GM21423 (cell line): ENCODE results near the gene ZBTB20.
A peak's percentile ranks its signal among the peaks of the same experiment; 100 is the strongest.

Experiments used
- ATAC-seq: cut with Tn5 transposase; IDR thresholded peaks from one replicate; pipeline ENCODE4 v1.9.1; 2021; ENCODE audit warnings: mild to moderate bottlenecking, moderate library complexity; ENCODE audit not compliant: unreplicated experiment

ZBTB20 gene

DNA sequence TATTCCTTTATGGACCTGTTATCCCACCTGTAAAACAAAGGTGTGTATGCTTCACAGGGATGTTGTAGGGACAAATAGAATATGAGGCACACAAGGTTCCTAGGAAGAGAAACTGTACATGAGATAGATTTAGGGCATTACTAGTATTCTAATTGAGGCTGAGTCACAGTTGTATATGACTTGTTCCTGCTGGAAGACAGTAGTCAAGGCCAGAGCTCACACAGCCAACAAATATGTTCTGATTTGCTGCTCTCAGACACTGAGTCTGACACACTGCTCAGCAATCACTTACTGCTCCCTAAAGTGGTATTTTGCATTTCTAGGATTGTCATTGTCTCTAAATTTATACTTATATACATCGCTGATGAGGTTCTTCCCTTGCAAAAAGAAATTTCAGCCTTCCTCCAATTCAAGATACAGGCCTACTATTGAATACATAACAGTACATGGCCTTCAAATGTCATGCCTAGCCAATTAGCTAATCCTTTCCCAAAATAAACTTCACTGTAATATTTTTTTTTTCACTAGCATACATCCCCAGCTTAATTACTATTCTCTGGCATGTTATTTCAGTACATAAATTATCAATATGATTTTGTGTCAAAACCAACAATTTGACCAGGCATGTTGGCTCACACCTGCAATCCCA, 783.4 kb downstream of the ZBTB20 start:
- no peak for ATAC-seq

DNA sequence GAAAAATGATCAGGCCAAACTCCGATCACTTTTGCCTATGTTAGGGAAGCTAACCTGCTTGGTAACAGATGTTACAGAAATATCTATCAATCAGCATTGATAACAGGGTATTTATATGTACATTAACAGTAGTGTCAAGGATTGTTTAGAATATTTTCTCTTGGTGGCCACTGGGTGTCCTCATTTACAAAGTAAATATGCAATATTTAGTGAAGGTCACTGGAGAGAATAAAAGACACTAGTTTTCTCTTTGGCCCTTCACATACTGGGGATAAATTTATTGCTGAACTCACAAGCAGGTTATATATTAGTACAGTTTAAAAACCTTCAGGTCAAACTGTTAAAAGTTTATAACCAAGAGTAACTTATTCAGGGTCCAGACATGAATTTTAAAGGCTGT, 784.3 kb downstream of the ZBTB20 start:
- peak; percentile 53 for ATAC-seq

DNA sequence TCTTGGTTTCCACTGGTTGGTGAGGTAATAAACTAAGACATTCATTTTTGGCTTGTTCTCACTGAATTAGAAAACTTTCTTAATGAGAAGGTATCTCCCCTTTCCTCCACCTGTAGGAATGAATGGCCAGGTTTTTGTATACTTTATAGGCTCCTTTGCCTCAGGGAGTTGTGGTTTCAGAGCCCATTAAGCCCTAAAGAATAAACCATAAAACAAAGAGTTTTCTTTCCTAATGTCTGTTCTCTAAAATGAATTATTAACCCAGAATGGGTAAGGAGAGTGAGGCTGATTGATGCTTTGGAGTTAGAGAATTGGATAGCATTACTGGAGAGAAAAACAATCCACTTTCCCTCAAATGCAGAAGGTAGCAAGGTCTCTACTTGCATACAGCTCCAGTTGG, 785.7 kb downstream of the ZBTB20 start:
- no peak for ATAC-seq

DNA sequence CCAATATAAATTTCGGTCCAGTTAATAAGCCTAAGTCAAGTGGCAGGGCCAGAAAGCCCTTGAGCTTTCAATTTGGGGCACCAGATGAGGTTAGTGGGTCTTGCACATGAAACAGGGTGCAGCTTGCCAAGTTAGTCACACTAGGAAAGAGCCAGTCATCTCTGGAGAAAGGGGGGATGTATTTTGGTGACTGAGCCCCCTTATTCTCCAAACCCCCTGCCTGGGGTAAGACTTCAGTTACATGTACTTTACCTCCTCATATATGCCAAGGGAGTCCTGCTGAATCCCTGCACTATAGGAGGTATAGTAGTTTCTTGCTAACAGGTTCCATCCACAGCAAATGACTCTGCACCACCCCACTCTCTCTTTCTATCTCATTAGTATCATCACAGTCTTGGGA, 790.6 kb downstream of the ZBTB20 start:
- ATAC-seq: no peak

DNA sequence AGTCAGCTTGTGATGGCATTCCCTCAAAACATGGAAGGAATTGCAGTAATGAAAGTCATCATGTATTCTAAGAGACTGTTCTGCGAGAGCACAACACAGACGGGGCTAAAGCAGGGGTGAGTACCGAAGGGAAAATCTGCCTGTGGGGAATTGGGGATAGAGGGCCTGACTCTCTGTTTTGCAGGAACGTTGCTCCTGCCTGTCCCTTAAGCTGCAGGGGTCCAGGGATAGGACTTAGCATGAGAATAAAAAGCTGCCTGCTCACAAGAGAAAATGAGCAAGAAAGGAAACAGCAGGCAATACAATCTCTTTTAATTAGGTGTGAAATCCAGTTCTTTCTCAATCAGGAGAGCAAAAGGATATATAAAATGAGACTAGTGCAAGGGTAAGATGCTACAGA, 791.0 kb downstream of the ZBTB20 start:
- ATAC-seq: no peak

DNA sequence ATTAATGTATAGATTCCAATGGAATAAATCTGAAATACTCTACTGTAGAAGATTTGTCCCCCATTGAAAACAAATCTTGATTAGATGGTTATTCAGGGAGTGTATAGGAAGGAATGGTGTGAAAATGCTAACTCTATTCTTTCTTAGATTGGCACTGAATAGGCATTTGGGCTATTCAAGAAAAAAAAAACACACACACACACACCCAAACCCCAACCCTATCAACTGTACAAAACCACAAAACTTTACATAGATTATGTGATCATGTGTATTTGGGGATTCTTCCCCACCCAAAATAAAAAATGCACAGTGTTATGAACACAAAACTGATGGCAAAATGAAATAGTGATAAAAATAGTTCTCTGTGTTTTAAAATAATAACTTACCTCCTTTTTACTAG, 791.4 kb downstream of the ZBTB20 start:
- ATAC-seq: no peak

DNA sequence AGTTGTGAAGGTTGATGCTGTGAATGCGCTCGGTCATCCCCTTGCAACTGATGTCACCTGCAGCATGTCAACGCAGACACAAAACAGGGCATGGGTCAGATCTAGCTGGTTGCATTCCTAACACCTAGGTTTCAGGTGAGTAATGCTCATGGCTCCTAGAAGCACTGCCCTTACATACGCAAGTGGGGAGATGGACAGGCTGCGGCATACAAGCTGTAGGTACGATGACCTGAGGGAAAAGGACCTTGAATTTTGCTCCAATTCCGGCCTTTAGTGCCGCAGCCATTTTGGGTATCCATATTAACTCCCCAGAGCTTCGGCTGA, 795.3 kb downstream of the ZBTB20 start:
- no peak for ATAC-seq

DNA sequence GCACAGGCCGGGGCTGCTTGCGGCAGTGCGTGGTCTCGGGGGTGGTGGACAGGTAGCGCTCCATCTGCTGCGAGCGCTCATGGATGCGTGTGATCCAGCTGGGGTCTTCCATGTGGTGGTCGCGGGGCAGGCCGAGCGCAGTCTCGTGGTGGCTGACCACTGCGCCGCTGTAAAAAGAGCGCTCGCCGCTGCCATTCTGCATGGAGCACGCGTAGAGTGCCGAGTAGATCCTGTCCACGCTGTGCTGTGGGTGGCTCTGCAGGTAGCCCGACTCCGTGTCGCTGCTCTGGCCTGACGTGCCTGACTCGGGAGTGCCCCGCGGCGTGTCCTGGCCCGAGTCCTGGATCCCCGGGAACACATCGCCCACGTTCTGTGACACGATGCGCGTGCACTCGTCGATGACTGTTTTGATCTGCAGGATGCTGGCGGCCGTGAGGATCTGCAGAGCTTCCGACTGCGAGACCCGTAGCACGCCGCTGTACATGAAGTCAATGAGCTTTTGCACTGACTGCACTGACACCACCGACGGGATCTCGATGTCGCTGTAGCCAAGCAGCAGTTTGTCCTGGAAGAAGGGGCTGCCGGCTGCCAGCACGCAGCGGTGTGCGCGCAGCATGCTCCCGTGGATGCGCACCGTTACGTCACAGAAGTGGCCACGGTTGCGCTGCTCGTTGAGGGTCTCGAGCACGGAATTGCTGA, 795.8 kb downstream of the ZBTB20 start:
- no peak for ATAC-seq

DNA sequence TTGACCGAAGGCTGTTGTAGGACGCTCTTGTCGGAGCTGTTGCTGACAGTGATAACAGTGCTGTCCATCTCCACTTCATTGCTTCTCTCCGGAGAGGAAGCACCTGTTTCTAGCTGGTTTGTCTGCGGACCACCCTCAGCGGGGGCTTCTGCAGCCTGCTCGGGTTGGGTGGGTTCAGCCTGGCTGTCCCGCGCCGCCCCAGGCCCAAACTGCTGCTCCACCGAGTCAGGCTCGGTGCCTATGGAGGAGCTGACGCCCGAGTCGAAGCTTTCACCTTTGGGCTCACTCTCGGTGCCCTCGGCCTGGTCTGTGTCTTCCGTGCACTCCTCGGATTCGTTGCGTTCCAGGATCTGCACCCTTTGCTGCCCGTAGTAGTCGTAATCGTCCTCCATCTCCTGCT, 796.4 kb downstream of the ZBTB20 start:
- ATAC-seq: no peak

DNA sequence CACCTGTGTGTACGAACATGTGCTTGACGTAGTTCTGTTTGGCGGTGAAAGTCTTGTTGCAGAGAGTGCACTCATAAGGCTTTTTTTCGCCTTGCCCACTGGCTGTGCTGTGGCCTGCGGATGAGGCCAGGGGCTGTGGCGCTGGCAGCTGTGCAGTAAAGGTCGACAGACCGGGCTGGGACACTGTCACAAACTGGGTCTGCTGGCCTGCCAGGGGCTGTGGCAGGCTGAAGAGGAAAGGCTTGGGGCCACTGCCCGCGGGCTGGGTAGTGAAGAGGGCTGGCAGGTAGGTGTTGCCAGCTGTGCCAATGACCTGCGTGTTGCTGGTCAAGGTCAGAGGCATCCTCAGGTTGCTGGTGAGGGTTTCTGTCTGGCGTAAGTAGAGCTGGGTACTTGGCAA, 796.8 kb downstream of the ZBTB20 start:
- ATAC-seq: no peak

DNA sequence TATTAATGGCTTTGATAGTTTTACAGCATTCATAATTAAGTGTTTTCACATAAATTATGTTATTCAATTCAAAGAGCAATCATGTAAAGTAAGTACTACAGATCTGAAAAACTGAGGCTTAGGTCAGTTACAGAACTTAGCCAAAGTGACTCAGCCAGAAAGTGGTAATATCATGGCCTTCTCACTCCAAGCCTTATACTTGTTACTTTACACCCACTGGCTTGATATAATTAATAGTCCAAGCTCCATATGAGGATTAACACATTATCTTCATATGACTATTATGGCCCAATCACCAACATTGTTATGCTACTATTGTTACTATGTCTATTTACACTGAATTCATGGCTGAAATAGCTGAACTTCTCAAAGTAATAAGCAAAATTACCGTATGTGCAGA, 802.6 kb downstream of the ZBTB20 start:
- no peak for ATAC-seq

DNA sequence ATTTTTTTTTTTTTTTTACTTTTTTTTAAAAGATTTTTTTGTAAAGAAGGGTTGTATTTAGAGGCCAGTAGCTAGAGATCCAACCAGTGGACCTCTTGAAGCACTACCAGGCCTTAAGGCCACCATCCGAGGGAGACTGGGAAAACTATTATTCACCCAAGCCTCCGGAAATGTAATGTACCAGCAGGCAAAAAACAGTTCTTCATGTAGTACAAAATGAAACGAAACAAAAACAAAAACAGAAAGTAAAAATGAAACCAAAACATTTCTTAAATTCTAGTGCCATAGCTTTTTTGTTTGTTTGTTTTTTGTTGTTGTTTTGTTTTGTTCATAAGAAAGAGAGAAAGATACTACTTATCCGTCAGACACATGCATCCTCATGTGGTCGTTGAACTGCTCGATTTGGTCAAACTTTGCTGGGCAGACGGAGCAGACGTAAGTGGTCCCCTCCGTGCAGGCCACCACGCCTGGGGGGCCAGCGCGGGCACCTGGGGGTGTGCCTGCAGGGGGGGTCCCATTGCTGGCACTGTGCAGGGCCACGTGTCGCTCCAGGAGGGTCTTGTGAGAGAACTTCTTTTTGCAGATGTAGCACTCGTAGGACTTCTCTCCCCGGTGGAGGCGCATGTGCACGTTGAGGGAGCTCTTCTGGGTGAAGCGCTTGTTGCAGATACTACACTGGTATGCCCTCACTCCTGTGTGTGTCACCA, 808.3 kb downstream of the ZBTB20 start:
- no peak for ATAC-seq

DNA sequence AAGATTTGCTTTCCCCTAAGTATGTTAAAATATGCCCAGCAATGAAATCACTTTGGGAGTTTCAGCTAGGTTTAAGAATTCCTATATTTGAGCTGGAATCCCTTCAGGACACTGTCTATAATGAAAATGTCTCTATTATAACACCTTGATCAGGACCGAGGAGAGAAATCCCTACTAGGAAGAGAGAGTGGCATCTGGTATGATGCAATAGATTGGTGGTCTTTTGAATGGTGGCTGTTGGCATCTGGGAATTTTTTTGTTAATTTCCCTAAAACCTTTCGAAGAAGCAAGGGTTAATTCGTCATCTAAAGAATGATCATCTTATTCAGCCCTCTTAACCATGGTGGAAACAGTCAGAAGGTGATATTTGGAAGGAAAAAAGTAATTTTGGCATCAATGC, 810.2 kb downstream of the ZBTB20 start:
- no peak for ATAC-seq

DNA sequence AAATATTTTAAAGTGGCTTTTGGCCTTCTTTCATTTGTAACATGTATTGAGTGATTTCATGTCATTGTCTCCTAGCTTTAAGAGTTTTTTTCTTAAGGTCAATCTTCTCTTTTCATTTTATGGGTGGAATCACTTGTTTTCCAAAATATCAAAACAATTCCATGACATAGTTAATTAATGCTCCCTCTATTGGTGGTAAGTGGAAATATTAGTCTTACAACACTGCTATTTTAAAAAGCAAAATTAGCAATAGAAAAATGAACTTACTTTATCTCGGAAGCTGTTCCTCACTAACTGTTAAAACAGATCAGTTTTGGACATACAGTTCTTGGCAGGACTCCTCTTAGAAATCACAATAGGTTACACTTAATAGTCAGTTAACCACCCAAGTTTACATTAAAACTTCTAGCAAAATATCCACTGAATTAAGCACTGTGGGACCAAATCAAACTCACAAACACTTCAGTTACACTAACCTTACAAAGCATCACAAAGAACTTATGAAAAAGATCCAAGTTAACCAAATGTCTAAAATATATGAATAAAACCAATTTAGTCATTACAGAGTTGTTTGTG, 810.9 kb downstream of the ZBTB20 start:
- no peak for ATAC-seq

DNA sequence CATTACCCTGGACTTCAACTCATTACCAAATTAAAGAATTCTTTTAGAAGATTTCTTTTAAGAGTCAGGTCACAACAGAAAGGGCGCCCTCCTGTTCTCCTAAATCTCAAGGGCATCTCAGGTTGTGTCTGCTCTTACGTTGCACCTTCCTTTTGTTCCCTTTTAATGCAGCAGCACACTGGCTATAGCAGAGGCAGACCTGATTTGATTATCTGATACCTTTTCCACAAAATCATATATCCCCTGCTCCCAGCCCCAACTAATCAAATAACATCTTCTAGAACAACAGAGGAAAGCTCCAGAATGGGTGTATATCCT, 813.2 kb downstream of the ZBTB20 start:
- no peak for ATAC-seq

DNA sequence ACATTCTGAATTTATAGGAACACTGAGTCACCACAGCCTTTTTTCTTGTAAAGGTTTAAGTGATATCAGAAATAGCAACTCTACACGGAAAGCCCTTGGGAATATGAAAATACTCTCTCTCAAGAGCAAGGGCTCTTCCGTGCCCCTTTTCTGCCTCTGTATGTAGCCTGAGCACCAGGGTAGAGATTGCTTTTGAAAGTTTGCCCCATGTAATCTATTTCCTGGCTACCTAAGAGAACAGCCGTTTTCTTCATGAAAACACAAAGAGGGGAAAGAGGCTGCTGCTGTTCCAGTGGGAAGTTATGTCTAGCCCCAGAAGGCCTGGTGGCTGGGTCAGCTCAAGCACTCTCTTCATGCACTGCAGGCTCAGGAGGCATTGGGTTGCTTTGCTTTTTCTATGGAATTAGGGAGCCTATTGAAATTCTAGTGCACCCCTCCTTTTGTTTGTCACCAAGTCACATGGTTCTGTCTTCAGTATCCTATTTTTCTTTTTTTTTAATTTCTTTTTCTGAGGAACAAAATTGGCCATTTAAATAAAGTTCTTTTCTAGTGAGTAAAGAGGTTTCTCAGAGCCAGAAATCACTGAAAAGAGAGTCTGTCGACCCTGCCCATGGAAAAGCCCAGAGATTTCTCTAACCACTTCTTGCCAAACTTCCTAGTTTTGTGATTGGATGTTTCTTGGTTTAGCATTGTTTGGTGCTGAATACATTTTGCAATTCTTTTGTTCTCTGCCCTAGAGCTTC, 813.7 kb downstream of the ZBTB20 start:
- ATAC-seq: no peak

DNA sequence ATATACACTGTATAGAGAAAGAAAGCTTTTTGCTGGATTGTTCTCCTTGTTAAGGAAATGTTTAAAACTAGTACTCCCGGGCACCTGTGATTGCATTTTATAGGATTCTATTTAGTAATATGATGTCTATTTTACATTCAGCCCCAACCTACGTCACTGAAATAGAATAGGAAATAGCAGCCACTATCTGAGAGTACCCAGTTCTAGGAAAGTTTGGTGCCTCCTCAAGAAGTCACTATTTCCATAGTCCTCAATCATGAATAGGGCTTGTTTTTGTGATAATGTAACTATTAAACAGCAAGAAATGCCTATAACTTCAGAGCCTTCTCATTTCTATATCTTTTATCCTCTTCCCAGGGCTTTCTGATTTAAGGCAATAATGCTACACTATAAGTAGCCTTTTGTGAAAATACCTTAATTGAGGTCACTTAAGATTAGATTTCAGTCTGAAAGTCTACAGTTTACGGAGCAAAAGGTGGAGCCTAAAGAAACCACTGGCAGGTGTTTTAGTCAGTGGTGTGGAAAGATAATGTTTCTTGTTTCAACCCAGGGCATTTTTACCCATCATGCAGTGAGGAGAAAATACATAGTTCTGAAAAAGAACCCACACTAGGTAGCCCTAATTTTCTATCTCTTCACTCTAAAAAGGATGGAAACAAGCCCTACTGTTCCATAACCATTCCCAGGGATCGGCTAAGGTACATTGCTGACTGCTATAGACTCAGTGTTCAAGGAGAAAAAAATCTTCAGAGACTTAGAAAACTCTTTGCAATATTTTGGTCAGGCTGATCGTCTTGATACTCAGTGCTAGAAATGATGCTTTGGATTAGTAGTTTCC, 814.5 kb downstream of the ZBTB20 start:
- ATAC-seq: peak; percentile 65

DNA sequence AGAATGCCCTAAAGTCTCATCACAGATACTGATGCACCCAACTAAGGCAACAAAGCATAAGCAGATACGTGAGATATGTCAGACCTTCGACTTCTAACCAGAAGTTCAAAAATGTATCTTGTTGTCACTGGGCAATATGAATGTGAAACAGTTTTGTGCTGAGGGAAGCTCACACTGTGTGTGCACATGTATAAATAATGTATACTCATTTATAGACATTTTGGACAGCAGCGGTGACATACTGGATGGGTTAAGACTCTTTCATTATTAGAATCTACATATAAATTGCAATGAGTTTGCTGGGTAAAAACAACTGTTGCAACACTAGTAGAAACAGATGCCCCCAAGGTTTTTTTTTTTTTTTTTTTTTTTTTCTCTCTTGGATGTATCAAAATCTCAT, 815.4 kb downstream of the ZBTB20 start:
- no peak for ATAC-seq

DNA sequence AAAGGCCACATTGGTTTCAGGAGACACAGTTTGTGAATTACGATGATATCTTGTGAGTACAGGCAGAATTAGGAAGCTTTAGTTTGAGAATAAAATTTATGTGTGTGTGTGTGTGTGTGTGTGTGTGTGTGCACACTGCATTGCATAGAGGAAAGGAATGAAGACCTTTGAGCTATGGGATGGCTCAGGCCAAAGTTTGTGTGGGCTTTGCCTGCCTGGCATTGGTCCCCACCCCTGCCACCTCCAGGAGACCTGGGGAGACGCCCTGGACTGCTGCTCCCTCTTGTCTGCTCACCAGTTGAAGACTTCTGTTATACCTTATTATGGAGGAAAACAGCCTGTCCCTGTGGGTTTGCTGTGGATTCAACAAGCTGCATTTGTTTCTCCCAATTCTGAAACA, 816.1 kb downstream of the ZBTB20 start:
- ATAC-seq: no peak

DNA sequence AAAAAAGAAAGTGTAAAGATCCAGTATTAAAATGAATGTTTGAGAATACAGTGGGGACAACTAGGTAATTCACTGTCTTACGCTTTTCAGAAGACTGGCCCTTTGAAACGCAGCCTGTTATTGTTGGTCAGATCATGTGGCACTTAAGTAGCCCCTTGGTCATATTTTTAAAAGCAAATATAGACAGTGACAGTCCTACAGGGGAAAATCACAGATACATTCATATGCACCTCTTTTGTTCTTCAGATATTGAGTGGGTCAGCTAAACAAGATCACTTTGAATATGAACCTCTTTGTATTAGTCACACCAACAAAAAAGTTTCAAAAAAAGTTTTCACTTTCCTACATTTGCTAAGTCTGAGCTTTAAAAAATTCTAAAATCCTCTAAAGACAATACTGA, 817.3 kb downstream of the ZBTB20 start:
- ATAC-seq: no peak

DNA sequence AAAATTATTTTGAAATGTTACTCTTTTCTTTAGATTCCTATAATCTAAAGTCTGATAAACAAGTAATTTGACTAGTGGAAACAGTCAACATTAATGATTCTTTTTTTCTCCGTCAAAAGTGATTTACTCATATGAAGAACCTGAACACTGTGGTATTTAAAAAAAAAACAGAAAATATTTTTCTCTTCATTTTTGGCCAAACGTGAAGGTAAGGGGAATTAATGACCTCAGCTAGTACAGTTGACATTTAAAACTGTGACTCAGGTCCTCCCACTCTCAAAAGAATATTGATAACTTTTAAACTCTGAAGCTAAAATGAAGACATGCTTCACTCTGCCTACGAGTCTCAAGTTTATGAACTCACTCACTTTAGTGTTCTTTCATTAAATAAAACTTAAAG, 818.7 kb downstream of the ZBTB20 start:
- ATAC-seq: no peak
